ENCODE data around the gene GLRX.
"Not testable (repeated sequence)": the region's sequence is repeated elsewhere in the genome, so short reads cannot be mapped to it uniquely, and the experiment has no call there.

DNA sequence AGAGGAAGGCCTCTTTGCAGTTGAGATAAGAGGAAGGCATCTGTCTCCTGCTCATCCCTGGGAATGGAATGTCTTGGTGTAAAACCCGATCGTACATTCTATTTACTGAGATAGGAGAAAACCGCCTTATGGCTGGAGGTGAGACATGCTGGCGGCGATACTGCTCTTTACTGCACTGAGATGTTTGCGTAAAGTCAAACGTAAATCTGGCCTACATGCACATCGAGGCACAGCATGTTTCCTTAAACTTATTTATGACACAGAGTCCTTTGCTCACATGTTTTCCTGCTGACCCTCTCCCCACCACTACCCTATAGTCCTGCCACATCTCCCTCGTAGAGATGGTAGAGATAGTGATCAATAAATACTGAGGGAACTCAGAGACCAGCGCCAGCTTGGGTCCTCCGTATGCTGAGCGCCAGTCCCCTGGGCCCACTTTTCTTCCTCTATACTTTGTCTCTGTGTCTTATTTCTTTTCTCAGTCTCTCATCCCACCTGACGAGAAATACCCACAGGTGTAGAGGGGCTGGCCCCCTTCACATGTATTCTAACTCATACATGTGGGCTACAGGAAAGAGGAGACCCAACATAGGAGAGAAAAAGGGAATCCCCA lies 11.0 kb downstream of the GLRX start:
- not testable (repeated sequence) for TF ChIP-seq POLR2A (IDR thresholded peaks at IDR 0.05)
- TF ChIP-seq, protein P1, sequence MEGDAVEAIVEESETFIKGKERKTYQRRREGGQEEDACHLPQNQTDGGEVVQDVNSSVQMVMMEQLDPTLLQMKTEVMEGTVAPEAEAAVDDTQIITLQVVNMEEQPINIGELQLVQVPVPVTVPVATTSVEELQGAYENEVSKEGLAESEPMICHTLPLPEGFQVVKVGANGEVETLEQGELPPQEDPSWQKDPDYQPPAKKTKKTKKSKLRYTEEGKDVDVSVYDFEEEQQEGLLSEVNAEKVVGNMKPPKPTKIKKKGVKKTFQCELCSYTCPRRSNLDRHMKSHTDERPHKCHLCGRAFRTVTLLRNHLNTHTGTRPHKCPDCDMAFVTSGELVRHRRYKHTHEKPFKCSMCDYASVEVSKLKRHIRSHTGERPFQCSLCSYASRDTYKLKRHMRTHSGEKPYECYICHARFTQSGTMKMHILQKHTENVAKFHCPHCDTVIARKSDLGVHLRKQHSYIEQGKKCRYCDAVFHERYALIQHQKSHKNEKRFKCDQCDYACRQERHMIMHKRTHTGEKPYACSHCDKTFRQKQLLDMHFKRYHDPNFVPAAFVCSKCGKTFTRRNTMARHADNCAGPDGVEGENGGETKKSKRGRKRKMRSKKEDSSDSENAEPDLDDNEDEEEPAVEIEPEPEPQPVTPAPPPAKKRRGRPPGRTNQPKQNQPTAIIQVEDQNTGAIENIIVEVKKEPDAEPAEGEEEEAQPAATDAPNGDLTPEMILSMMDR (IDR thresholded peaks at IDR 0.05) = not testable (repeated sequence)

Measured in vagina (tissue), 2 donors.